Measurements from ENCODE around the gene MEI4.
"Not testable (repeated sequence)": the region's sequence is repeated elsewhere in the genome, so short reads cannot be mapped to it uniquely, and the experiment has no call there.

Gene MEI4

GRCh38 chr6:77686931-77687330 lies 34.1 kb downstream of the MEI4 start:
- TF ChIP-seq EZH2phosphoT487 (IDR thresholded peaks at IDR 0.05; ENCODE audit: low read length) (no peak), EZH2 (optimal IDR thresholded peaks at IDR 0.05; ENCODE audit: low read depth, low read length) (no peak), CTCF (IDR thresholded peaks at IDR 0.05; ENCODE audit: low read length) (no peak)
- no peaks in the 10 kb centered on the region for H3K36me3 ChIP-seq (replicated peaks; ENCODE audit: insufficient read depth, low read length)
- H3K27ac ChIP-seq (ENCODE audit: low read length), result no peak overlapping the region
- H3K9me2 ChIP-seq (replicated peaks; ENCODE audit: insufficient read depth, low read length), result no peaks in the 10 kb centered on the region
- no peaks in the 10 kb centered on the region for H4K20me1 ChIP-seq (ENCODE audit: insufficient read depth, low read length)
- H3K79me2 ChIP-seq (ENCODE audit: low read length), result no peaks in the 10 kb centered on the region
- no peaks in the 10 kb centered on the region for H3K27me3 ChIP-seq (replicated peaks; ENCODE audit: insufficient read depth, low read length)
- no peak for DNase-seq
- H3K9me3 ChIP-seq (replicated peaks; ENCODE audit: insufficient read depth, low read length), result no peaks in the 10 kb centered on the region
- H3F3A ChIP-seq (ENCODE audit: insufficient read depth, low read length), result no peaks in the 10 kb centered on the region
- no peak overlapping the region for H3K9ac ChIP-seq (ENCODE audit: low read length)
- H3K4me1 ChIP-seq (ENCODE audit: low read length), result no peaks in the 10 kb centered on the region
- no peak overlapping the region for H3K4me3 ChIP-seq (ENCODE audit: low read length)
- no peak overlapping the region for H3K4me2 ChIP-seq (ENCODE audit: low read depth, low read length)
- no peak overlapping the region for H2AFZ ChIP-seq (ENCODE audit: low read length)

GRCh38 chr6:77688649-77689048 lies 35.8 kb downstream of the MEI4 start:
- Histone ChIP-seq H3K4me1 (ENCODE audit: low read length) (no peaks in the 10 kb centered on the region), H2AFZ (ENCODE audit: low read length) (no peak overlapping the region), H3K9ac (ENCODE audit: low read length) (no peak overlapping the region), H3F3A (ENCODE audit: insufficient read depth, low read length) (no peaks in the 10 kb centered on the region), H3K27me3 (replicated peaks; ENCODE audit: insufficient read depth, low read length) (no peaks in the 10 kb centered on the region), H3K4me2 (ENCODE audit: low read depth, low read length) (no peak overlapping the region), H3K9me2 (replicated peaks; ENCODE audit: insufficient read depth, low read length) (no peaks in the 10 kb centered on the region), H3K79me2 (ENCODE audit: low read length) (no peaks in the 10 kb centered on the region), H3K9me3 (replicated peaks; ENCODE audit: insufficient read depth, low read length) (no peaks in the 10 kb centered on the region), H3K27ac (ENCODE audit: low read length) (no peak overlapping the region), H3K4me3 (ENCODE audit: low read length) (no peak overlapping the region), H3K36me3 (replicated peaks; ENCODE audit: insufficient read depth, low read length) (no peaks in the 10 kb centered on the region), H4K20me1 (ENCODE audit: insufficient read depth, low read length) (no peaks in the 10 kb centered on the region)
- TF ChIP-seq EZH2phosphoT487 (IDR thresholded peaks at IDR 0.05; ENCODE audit: low read length), result no peak
- TF ChIP-seq EZH2 (optimal IDR thresholded peaks at IDR 0.05; ENCODE audit: low read depth, low read length), result no peak
- TF ChIP-seq CTCF (IDR thresholded peaks at IDR 0.05; ENCODE audit: low read length), result no peak
- DNase-seq, result no peak

GRCh38 chr6:77700095-77700494 lies 47.3 kb downstream of the MEI4 start:
- not testable (repeated sequence) for H2AFZ ChIP-seq (ENCODE audit: low read length); DNase-seq; H3K4me1 ChIP-seq (ENCODE audit: low read length)

GRCh38 chr6:77707603-77708002 lies 54.8 kb downstream of the MEI4 start:
- no peaks in the 10 kb centered on the region for H3F3A ChIP-seq (ENCODE audit: insufficient read depth, low read length)
- no peak overlapping the region for H3K9ac ChIP-seq (ENCODE audit: low read length)
- no peak overlapping the region for H3K4me3 ChIP-seq (ENCODE audit: low read length)
- H3K4me1 ChIP-seq (ENCODE audit: low read length), result no peaks in the 10 kb centered on the region
- H3K9me3 ChIP-seq (replicated peaks; ENCODE audit: insufficient read depth, low read length), result no peaks in the 10 kb centered on the region
- no peaks in the 10 kb centered on the region for H3K79me2 ChIP-seq (ENCODE audit: low read length)
- no peaks in the 10 kb centered on the region for H3K9me2 ChIP-seq (replicated peaks; ENCODE audit: insufficient read depth, low read length)
- no peaks in the 10 kb centered on the region for H3K36me3 ChIP-seq (replicated peaks; ENCODE audit: insufficient read depth, low read length)
- DNase-seq, result no peak
- no peak for TF ChIP-seq EZH2 (optimal IDR thresholded peaks at IDR 0.05; ENCODE audit: low read depth, low read length)
- TF ChIP-seq EZH2phosphoT487 (IDR thresholded peaks at IDR 0.05; ENCODE audit: low read length), result no peak
- no peak for TF ChIP-seq CTCF (IDR thresholded peaks at IDR 0.05; ENCODE audit: low read length)
- no peak overlapping the region for H3K27ac ChIP-seq (ENCODE audit: low read length)
- H2AFZ ChIP-seq (ENCODE audit: low read length), result no peak overlapping the region
- no peaks in the 10 kb centered on the region for H4K20me1 ChIP-seq (ENCODE audit: insufficient read depth, low read length)
- H3K4me2 ChIP-seq (ENCODE audit: low read depth, low read length), result no peak overlapping the region
- no peaks in the 10 kb centered on the region for H3K27me3 ChIP-seq (replicated peaks; ENCODE audit: insufficient read depth, low read length)

More at GRCh38 chr6:77700095-77700494, 47.3 kb downstream of the MEI4 start:
- H3K27me3 ChIP-seq (replicated peaks; ENCODE audit: insufficient read depth, low read length); H3K9ac ChIP-seq (ENCODE audit: low read length); H3K36me3 ChIP-seq (replicated peaks; ENCODE audit: insufficient read depth, low read length); H3K9me3 ChIP-seq (replicated peaks; ENCODE audit: insufficient read depth, low read length); H3K27ac ChIP-seq (ENCODE audit: low read length); H3K4me2 ChIP-seq (ENCODE audit: low read depth, low read length); H4K20me1 ChIP-seq (ENCODE audit: insufficient read depth, low read length); H3K79me2 ChIP-seq (ENCODE audit: low read length); H3K4me3 ChIP-seq (ENCODE audit: low read length); H3F3A ChIP-seq (ENCODE audit: insufficient read depth, low read length); H3K9me2 ChIP-seq (replicated peaks; ENCODE audit: insufficient read depth, low read length): not testable (repeated sequence)
